PC-9 (cell line): ENCODE results near the gene CMSS1.

Source experiments
- EZH2 ChIP-seq: fragments of 200-600 bp; sonication (generic); IDR thresholded peaks from 2 replicates; pipeline ENCODE4 v1.8.0; 2017; ENCODE audit warnings: antibody characterized with exemption, low read depth
- TF ChIP-seq, protein P1 (sequence below): fragments of 200-600 bp; sonication (generic); conservative IDR thresholded peaks from 2 replicates; pipeline ENCODE4 v1.6.1; 2017; ENCODE audit warnings: mixed run types, antibody characterized with exemption, mild to moderate bottlenecking, moderate library complexity

DNA sequence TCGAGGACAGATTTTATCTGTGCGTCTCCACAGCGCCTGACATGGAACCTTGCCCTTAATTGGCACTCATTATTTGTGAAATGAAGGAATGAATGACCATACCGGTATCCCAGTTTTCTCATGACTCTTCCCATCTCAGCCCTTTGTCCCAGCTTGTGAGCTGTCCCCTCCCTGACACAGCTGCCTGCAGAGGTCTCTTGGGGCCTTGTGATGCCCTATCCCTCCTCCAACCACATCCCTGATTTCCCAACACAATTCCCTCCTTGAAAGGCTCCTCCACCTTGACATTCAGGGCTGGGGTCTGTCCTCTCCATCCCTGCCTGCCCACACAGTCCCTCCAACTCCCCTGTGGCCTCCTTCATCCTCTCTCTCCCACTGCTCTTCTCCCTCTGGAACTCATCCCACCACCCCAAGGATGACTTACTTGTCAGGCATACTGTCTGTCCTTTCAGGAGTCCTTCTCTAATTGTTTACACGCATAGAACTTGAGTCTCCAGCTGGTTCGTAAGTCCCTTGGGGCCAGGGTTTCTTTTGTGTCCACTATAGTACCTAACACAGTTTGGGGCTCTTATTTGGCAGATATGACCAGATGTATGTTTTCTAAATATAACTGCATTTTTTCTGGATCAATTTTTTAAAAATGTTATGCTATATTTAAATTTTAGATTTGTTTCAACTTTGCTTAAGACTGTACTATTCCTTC is 332.2 kb downstream of the CMSS1 start:
- TF ChIP-seq, protein P1, sequence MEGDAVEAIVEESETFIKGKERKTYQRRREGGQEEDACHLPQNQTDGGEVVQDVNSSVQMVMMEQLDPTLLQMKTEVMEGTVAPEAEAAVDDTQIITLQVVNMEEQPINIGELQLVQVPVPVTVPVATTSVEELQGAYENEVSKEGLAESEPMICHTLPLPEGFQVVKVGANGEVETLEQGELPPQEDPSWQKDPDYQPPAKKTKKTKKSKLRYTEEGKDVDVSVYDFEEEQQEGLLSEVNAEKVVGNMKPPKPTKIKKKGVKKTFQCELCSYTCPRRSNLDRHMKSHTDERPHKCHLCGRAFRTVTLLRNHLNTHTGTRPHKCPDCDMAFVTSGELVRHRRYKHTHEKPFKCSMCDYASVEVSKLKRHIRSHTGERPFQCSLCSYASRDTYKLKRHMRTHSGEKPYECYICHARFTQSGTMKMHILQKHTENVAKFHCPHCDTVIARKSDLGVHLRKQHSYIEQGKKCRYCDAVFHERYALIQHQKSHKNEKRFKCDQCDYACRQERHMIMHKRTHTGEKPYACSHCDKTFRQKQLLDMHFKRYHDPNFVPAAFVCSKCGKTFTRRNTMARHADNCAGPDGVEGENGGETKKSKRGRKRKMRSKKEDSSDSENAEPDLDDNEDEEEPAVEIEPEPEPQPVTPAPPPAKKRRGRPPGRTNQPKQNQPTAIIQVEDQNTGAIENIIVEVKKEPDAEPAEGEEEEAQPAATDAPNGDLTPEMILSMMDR: no peak
- TF ChIP-seq EZH2: no peak
